Retinal pigment epithelial cell (primary cell): Measurements from ENCODE around the gene DBH.

Experiments used
- DNase-seq: peaks from one replicate; pipeline ENCODE4 v3.0.0-alpha.2; 2010; ENCODE audit warnings: low read depth
- H3K4me3 ChIP-seq: 2 replicates; pipeline ENCODE4 v1.5.1; 2011; ENCODE audit warnings: mild to moderate bottlenecking, low read length, control low read depth, moderate library complexity
- CTCF ChIP-seq: conservative IDR thresholded peaks from 2 replicates; pipeline ENCODE4 v1.5.1; 2011; ENCODE audit warnings: low read depth, low read length, control low read depth, inconsistent platforms

DBH gene

GRCh38 chr9:133701981-133702797, 66.0 kb downstream of the DBH start:
- no peak for DNase-seq
- TF ChIP-seq CTCF: no peak
- peak overlapping the region; percentile 36 for H3K4me3 ChIP-seq

GRCh38 chr9:133702798-133703590, 66.8 kb downstream of the DBH start:
- no peak for DNase-seq
- TF ChIP-seq CTCF: no peak
- H3K4me3 ChIP-seq: peak overlapping the region; percentile 36

GRCh38 chr9:133703591-133704399, 67.6 kb downstream of the DBH start:
- TF ChIP-seq CTCF: no peak
- no peak overlapping the region for H3K4me3 ChIP-seq
- DNase-seq: no peak

- H3K4me3 ChIP-seq: no peak overlapping the region
- TF ChIP-seq CTCF: no peak
- no peak for DNase-seq
These were observed 68.6 kb downstream of the DBH start for GRCh38 chr9:133704711-133705181.

- no peak for DNase-seq
These were observed 69.4 kb downstream of the DBH start for GRCh38 chr9:133705576-133705975.

More at GRCh38 chr9:133705576-133705975, 69.4 kb downstream of the DBH start:
- no peak for TF ChIP-seq CTCF
- no peak overlapping the region for H3K4me3 ChIP-seq
